ENCODE measurements around the gene ITGBL1.

The ITGBL1 gene

DNA sequence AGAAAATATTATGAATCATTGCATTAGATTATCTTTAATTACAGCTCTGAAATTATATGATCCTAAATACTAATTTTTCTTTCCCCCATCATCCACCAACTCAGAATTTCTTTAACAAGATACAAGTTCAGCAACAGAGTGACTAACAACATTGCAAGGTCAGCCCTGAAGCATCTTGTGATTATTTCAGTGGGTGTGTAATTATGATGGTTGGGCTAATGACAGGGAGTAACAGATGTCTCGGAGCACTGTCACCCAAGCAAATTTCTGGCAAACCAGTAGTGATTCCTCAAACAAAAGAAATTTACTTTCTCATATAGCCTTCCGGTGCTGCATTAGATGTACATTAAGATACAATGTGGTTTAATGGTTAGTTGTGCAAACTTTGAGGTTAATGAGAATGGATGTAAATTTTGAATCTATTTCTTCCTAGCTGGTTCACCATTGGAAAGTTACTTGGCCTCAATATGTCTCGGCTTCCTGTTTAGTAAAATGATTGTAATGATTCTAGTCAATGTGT lies 238.9 kb downstream of the ITGBL1 start:
- Histone ChIP-seq H3K4me1 (ENCODE audit: control insufficient read depth, insufficient read depth, low read length) (no peaks in the 10 kb centered on the region), H3K4me3 (ENCODE audit: low read depth, low read length) (no peak overlapping the region)
- CTCF ChIA-PET, result no interaction called here

DNA sequence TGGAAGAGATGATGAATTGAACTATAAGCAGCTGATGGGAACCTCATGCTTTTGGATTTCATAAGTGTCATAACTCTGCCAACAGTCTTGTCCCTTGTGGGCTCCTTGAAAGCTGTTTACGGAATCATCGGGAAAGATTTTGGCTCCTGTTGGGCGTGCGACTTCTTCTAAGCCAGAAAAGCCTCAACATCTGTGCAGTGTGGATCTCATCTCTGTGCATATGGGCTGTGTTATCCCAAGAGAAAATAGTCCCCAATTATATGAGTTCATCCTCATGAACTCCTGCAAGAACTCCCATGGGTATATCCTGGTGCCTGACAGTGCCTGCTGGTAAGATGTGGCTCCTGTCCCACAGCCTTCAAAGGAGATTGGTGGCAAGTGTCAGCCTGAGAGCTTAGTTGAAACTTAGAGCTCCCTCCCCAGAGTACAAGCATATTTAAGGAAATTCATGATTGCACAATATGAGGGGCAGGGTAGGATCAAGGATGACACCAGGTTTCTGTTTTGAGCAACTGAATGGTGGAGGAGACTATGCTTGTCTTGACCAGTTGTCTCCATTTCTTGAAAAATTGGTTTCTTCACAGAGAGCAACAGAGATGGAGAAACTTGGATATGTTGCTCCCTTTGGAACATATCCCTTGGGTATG lies 243.5 kb downstream of the ITGBL1 start:
- Histone ChIP-seq H3K36me3 (ENCODE audit: control insufficient read depth in 2 of 2, insufficient read depth in 1 of 2, low read length in 2 of 2) (no peaks in the 10 kb centered on the region), H3K9me3 (ENCODE audit: control insufficient read depth, insufficient read depth, low read depth, low read length) (no peaks in the 10 kb centered on the region), H3K27ac (ENCODE audit: extremely low read depth, low read depth, low read length) (no peak overlapping the region), H3K4me1 (ENCODE audit: control insufficient read depth, insufficient read depth, low read length) (no peaks in the 10 kb centered on the region), H3K4me3 (ENCODE audit: low read depth, low read length) (no peak overlapping the region)
- POLR2A ChIA-PET, result no interaction called here
- TF ChIP-seq REPIN1 (tag by site-specific recombination; IDR thresholded peaks at IDR 0.05; ENCODE audit: low read depth) (no peak), ZNF629 (tag by site-specific recombination; IDR thresholded peaks at IDR 0.05) (no peak), KLF9 (tag by site-specific recombination; IDR thresholded peaks at IDR 0.05; ENCODE audit: low read depth) (no peak), ZNF274 (IDR thresholded peaks at IDR 0.05; ENCODE audit: low read length) (no peak), ZNF274 (tag by site-specific recombination; IDR thresholded peaks at IDR 0.05; ENCODE audit: borderline replicate concordance) (no peak), ZNF555 (tag by site-specific recombination; conservative IDR thresholded peaks at IDR 0.05) (no peak), ZNF10 (tag by site-specific recombination; IDR thresholded peaks at IDR 0.05) (no peak)
- TF ChIP-seq, protein P1, sequence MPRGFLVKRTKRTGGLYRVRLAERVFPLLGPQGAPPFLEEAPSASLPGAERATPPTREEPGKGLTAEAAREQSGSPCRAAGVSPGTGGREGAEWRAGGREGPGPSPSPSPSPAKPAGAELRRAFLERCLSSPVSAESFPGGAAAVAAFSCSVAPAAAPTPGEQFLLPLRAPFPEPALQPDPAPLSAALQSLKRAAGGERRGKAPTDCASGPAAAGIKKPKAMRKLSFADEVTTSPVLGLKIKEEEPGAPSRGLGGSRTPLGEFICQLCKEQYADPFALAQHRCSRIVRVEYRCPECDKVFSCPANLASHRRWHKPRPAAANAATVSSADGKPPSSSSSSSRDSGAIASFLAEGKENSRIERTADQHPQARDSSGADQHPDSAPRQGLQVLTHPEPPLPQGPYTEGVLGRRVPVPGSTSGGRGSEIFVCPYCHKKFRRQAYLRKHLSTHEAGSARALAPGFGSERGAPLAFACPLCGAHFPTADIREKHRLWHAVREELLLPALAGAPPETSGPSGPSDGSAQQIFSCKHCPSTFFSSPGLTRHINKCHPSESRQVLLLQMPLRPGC (tag by site-specific recombination; IDR thresholded peaks at IDR 0.05), result no peak
- CTCF ChIA-PET, result no interaction called here

More for the DNA sequence above, 238.9 kb downstream of the ITGBL1 start:
- POLR2A ChIA-PET, result no interaction called here
- Histone ChIP-seq H3K9me3 (ENCODE audit: control insufficient read depth, insufficient read depth, low read depth, low read length) (no peaks in the 10 kb centered on the region), H3K27ac (ENCODE audit: extremely low read depth, low read depth, low read length) (no peak overlapping the region), H3K36me3 (ENCODE audit: control insufficient read depth in 2 of 2, insufficient read depth in 1 of 2, low read length in 2 of 2) (no peaks in the 10 kb centered on the region)
- TF ChIP-seq ZNF843 (tag by site-specific recombination; IDR thresholded peaks at IDR 0.05) (no peak), ZNF777 (tag by site-specific recombination; IDR thresholded peaks at IDR 0.05; ENCODE audit: borderline replicate concordance) (no peak), EGR2 (tag by site-specific recombination; IDR thresholded peaks at IDR 0.05; ENCODE audit: low read depth) (no peak), ZBTB1 (tag by site-specific recombination; IDR thresholded peaks at IDR 0.05) (no peak), ZNF670 (tag by site-specific recombination; IDR thresholded peaks at IDR 0.05; ENCODE audit: low read depth) (no peak)
- TF ChIP-seq, protein P2, sequence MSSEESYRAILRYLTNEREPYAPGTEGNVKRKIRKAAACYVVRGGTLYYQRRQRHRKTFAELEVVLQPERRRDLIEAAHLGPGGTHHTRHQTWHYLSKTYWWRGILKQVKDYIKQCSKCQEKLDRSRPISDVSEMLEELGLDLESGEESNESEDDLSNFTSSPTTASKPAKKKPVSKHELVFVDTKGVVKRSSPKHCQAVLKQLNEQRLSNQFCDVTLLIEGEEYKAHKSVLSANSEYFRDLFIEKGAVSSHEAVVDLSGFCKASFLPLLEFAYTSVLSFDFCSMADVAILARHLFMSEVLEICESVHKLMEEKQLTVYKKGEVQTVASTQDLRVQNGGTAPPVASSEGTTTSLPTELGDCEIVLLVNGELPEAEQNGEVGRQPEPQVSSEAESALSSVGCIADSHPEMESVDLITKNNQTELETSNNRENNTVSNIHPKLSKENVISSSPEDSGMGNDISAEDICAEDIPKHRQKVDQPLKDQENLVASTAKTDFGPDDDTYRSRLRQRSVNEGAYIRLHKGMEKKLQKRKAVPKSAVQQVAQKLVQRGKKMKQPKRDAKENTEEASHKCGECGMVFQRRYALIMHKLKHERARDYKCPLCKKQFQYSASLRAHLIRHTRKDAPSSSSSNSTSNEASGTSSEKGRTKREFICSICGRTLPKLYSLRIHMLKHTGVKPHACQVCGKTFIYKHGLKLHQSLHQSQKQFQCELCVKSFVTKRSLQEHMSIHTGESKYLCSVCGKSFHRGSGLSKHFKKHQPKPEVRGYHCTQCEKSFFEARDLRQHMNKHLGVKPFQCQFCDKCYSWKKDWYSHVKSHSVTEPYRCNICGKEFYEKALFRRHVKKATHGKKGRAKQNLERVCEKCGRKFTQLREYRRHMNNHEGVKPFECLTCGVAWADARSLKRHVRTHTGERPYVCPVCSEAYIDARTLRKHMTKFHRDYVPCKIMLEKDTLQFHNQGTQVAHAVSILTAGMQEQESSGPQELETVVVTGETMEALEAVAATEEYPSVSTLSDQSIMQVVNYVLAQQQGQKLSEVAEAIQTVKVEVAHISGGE (tag by site-specific recombination; conservative IDR thresholded peaks at IDR 0.05; ENCODE audit: low read depth), result no peak

DNA sequence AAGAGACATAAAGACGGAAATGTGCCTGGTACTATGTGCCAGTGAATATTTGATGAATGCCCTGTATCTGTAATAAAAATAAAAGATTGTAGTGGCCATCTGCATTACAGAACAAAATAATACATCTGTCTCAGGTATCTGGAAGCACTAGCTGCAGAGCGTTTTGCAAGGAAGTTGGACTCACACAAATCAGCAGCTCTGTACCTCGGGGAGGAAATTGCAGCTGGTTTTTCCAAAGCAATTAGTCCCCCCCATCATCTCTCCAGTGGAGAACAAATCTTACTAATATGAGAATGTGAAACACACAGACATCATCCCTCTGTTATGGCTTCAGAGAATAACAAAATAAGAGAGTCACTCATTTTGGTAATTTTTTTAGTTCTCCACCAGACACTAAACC lies 245.3 kb downstream of the ITGBL1 start:
- no peak overlapping the region for H3K27ac ChIP-seq (ENCODE audit: extremely low read depth, low read depth, low read length)
- no peaks in the 10 kb centered on the region for H3K9me3 ChIP-seq (ENCODE audit: control insufficient read depth, insufficient read depth, low read depth, low read length)
- no peak overlapping the region for H3K4me3 ChIP-seq (ENCODE audit: low read depth, low read length)
- no peaks in the 10 kb centered on the region for H3K4me1 ChIP-seq (ENCODE audit: control insufficient read depth, insufficient read depth, low read length)
- ChIA-PET CTCF (no interaction called here), POLR2A (no interaction called here)
- H3K36me3 ChIP-seq (ENCODE audit: control insufficient read depth in 2 of 2, insufficient read depth in 1 of 2, low read length in 2 of 2), result no peaks in the 10 kb centered on the region
- TF ChIP-seq, protein P3, sequence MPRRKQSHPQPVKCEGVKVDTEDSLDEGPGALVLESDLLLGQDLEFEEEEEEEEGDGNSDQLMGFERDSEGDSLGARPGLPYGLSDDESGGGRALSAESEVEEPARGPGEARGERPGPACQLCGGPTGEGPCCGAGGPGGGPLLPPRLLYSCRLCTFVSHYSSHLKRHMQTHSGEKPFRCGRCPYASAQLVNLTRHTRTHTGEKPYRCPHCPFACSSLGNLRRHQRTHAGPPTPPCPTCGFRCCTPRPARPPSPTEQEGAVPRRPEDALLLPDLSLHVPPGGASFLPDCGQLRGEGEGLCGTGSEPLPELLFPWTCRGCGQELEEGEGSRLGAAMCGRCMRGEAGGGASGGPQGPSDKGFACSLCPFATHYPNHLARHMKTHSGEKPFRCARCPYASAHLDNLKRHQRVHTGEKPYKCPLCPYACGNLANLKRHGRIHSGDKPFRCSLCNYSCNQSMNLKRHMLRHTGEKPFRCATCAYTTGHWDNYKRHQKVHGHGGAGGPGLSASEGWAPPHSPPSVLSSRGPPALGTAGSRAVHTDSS (tag by site-specific recombination; IDR thresholded peaks at IDR 0.05), result no peak
- no peak for TF ChIP-seq HOXC10 (CRISPR knock-in tag; IDR thresholded peaks at IDR 0.05)
- TF ChIP-seq ZNF133 (tag by site-specific recombination; IDR thresholded peaks at IDR 0.05), result no peak
- no peak for TF ChIP-seq ZNF16 (tag by site-specific recombination; IDR thresholded peaks at IDR 0.05; ENCODE audit: low read depth)
- no peak for TF ChIP-seq PRDM1 (tag by site-specific recombination; IDR thresholded peaks at IDR 0.05)
- TF ChIP-seq ZNF266 (tag by site-specific recombination; IDR thresholded peaks at IDR 0.05; ENCODE audit: low read depth), result no peak
- no peak for TF ChIP-seq KLF9 (tag by site-specific recombination; IDR thresholded peaks at IDR 0.05; ENCODE audit: low read depth)
- TF ChIP-seq ZNF248 (tag by site-specific recombination; IDR thresholded peaks at IDR 0.05), result no peak
- no peak for TF ChIP-seq KLF10 (tag by site-specific recombination; IDR thresholded peaks at IDR 0.05)
- TF ChIP-seq ZNF777 (tag by site-specific recombination; IDR thresholded peaks at IDR 0.05; ENCODE audit: borderline replicate concordance), result no peak
- TF ChIP-seq, protein P4, sequence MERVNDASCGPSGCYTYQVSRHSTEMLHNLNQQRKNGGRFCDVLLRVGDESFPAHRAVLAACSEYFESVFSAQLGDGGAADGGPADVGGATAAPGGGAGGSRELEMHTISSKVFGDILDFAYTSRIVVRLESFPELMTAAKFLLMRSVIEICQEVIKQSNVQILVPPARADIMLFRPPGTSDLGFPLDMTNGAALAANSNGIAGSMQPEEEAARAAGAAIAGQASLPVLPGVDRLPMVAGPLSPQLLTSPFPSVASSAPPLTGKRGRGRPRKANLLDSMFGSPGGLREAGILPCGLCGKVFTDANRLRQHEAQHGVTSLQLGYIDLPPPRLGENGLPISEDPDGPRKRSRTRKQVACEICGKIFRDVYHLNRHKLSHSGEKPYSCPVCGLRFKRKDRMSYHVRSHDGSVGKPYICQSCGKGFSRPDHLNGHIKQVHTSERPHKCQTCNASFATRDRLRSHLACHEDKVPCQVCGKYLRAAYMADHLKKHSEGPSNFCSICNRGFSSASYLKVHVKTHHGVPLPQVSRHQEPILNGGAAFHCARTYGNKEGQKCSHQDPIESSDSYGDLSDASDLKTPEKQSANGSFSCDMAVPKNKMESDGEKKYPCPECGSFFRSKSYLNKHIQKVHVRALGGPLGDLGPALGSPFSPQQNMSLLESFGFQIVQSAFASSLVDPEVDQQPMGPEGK (tag by site-specific recombination; IDR thresholded peaks at IDR 0.05), result no peak

All from HEK293 (cell line).